ENCODE measurements around the gene PRDM15.

The PRDM15 gene

GRCh38 chr21:41774467-41775148 lies 104.5 kb downstream of the PRDM15 start:
- DNase-seq: no peak

GRCh38 chr21:41772351-41773080 lies 106.6 kb downstream of the PRDM15 start:
- DNase-seq: no peak

GRCh38 chr21:41771625-41771945 lies 107.6 kb downstream of the PRDM15 start:
- no peak for DNase-seq

GRCh38 chr21:41770901-41771624 lies 108.1 kb downstream of the PRDM15 start:
- DNase-seq: no peak

- DNase-seq: no peak
Observed at GRCh38 chr21:41769933-41770332, 109.2 kb downstream of the PRDM15 start.

GRCh38 chr21:41769521-41769920 lies 109.6 kb downstream of the PRDM15 start:
- no peak for DNase-seq

- no peak for DNase-seq
Observed at GRCh38 chr21:41769111-41769510, 110.0 kb downstream of the PRDM15 start.

- peak; percentile 62 for DNase-seq
Observed at GRCh38 chr21:41768437-41769042, 110.6 kb downstream of the PRDM15 start.

GRCh38 chr21:41767606-41768436 lies 111.3 kb downstream of the PRDM15 start:
- DNase-seq: no peak

- peak; percentile 79 for DNase-seq
Observed at GRCh38 chr21:41766883-41767605, 112.1 kb downstream of the PRDM15 start, which contains the start of gene RIPK4. Gene RIPK4, minus strand, starts transcription at chr21:41767052. Its CDS starts 11 bp downstream, at chr21:41767041.

GRCh38 chr21:41765973-41766882 lies 112.9 kb downstream of the PRDM15 start:
- DNase-seq: no peak

- DNase-seq: no peak
Observed at GRCh38 chr21:41765420-41765821, 113.7 kb downstream of the PRDM15 start.

- DNase-seq: no peak
Observed at GRCh38 chr21:41764558-41765419, 114.4 kb downstream of the PRDM15 start.

- DNase-seq: no peak
Observed at GRCh38 chr21:41763996-41764395, 115.1 kb downstream of the PRDM15 start.

- DNase-seq: no peak
Observed at GRCh38 chr21:41763398-41763931, 115.7 kb downstream of the PRDM15 start.

GRCh38 chr21:41762753-41763152 lies 116.4 kb downstream of the PRDM15 start:
- DNase-seq: no peak

- no peak for DNase-seq
Observed at GRCh38 chr21:41761934-41762635, 117.1 kb downstream of the PRDM15 start.

- no peak for DNase-seq
Observed at GRCh38 chr21:41761211-41761933, 117.8 kb downstream of the PRDM15 start.

Data from activated CD8-positive, alpha-beta memory T cell treated with anti-CD3 and anti-CD28 coated beads for 24 hours (primary cell).